Hematopoietic multipotent progenitor cell treated with erythropoietin and hydrocortisone succinate and interleukin-3 and kit ligand, for 4 days (in vitro differentiated cells): ENCODE measurements around the gene KCNK1.

Source experiments
- DNase-seq: peaks from one replicate; pipeline ENCODE4 v3.0.0-alpha.2; 2015

The KCNK1 gene

GRCh38 chr1:233640179-233640578 is 26.3 kb downstream of the KCNK1 start:
- no peak for DNase-seq

GRCh38 chr1:233641029-233641428 is 27.1 kb downstream of the KCNK1 start:
- no peak for DNase-seq

- no peak for DNase-seq
Measured at GRCh38 chr1:233647073-233647472, 33.2 kb downstream of the KCNK1 start.

GRCh38 chr1:233647636-233648035 is 33.7 kb downstream of the KCNK1 start:
- no peak for DNase-seq

GRCh38 chr1:233651061-233651460 is 37.2 kb downstream of the KCNK1 start:
- no peak for DNase-seq

GRCh38 chr1:233651563-233652233 is 37.8 kb downstream of the KCNK1 start:
- DNase-seq, result no peak

- no peak for DNase-seq
Measured at GRCh38 chr1:233652526-233652925, 38.6 kb downstream of the KCNK1 start.

GRCh38 chr1:233654658-233655280 is 40.9 kb downstream of the KCNK1 start:
- no peak for DNase-seq

- DNase-seq, result no peak
Measured at GRCh38 chr1:233655301-233655740, 41.4 kb downstream of the KCNK1 start.

GRCh38 chr1:233656032-233656635 is 42.2 kb downstream of the KCNK1 start:
- peak; percentile 3 for DNase-seq

GRCh38 chr1:233656687-233657086 is 42.8 kb downstream of the KCNK1 start:
- DNase-seq, result no peak

- DNase-seq, result no peak
Measured at GRCh38 chr1:233657466-233657865, 43.6 kb downstream of the KCNK1 start.

GRCh38 chr1:233659495-233659894 is 45.6 kb downstream of the KCNK1 start:
- no peak for DNase-seq

GRCh38 chr1:233661376-233662159 is 47.7 kb downstream of the KCNK1 start:
- no peak for DNase-seq

GRCh38 chr1:233662575-233663304 is 48.8 kb downstream of the KCNK1 start:
- no peak for DNase-seq

- no peak for DNase-seq
Measured at GRCh38 chr1:233664253-233664652, 50.3 kb downstream of the KCNK1 start.

GRCh38 chr1:233664804-233665574 is 51.1 kb downstream of the KCNK1 start:
- DNase-seq, result no peak

- peak; percentile 54 for DNase-seq
Measured at GRCh38 chr1:233665575-233666270, 51.8 kb downstream of the KCNK1 start.

- DNase-seq, result no peak
Measured at GRCh38 chr1:233667741-233668140, 53.8 kb downstream of the KCNK1 start.

GRCh38 chr1:233668146-233668724 is 54.3 kb downstream of the KCNK1 start:
- no peak for DNase-seq

- DNase-seq, result peak; percentile 9
Measured at GRCh38 chr1:233668725-233669294, 54.9 kb downstream of the KCNK1 start.
